ENCODE measurements around the gene KRT4.

Gene KRT4

DNA sequence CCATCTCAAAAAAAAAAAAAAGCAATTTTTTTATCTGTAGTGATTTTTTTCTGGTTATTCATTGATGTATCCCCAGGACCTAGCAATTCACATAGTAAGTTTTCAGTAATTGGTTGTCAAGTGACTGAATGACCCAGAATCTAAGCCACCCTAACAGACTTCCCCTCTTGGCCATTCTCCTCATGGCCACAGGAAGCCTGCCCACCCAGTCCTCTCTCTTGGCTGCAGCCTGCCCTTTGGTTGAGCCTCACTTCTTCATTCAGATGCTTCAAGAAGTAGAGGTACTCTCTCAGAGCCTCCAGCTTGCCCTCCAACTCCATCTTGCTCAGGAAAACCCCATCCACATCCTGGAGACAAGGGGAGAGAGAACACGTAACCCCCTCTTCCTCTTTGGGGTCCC is 32.0 kb upstream of the KRT4 start:
- Histone ChIP-seq H3K79me2 (no peaks in the 10 kb centered on the region), H3K27me3 (ENCODE audit: control insufficient read depth, insufficient read depth, low read length) (no peaks in the 10 kb centered on the region), H3K36me3 (ENCODE audit: control insufficient read depth, insufficient read depth, low read length) (no peaks in the 10 kb centered on the region)

DNA sequence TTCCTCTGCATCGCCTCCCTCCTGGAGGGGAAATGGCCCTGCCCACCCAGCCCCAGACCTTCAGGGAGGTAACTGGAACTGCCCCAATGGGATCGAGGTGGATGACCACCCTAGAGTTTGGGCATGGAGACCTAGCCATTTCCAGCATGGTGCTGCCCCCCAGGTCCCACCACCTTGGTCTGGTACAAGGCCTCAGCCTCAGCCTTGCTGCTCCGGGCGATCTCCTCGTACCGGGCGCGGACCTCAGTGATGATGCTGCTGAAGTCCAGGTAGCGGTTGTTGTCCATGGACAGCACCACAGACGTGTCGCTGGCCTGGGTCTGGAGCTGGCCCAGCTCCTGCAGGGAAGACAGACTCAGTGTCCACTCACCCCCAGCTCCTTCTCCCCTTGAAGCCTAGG is 30.5 kb upstream of the KRT4 start:
- H3K4me2 ChIP-seq (ENCODE audit: low read length): no peak overlapping the region
- H3K79me2 ChIP-seq: no peaks in the 10 kb centered on the region
- no peaks in the 10 kb centered on the region for H3K27me3 ChIP-seq (ENCODE audit: control insufficient read depth, insufficient read depth, low read length)
- no peak overlapping the region for H3K4me3 ChIP-seq (ENCODE audit: low read depth, low read length)
- H3K9ac ChIP-seq: no peak overlapping the region
- no peaks in the 10 kb centered on the region for H3K9me3 ChIP-seq (ENCODE audit: control insufficient read depth, low read length)
- no peaks in the 10 kb centered on the region for H3K36me3 ChIP-seq (ENCODE audit: control insufficient read depth, insufficient read depth, low read length)
- H2AFZ ChIP-seq: no peak overlapping the region
- H3K27ac ChIP-seq: no peak overlapping the region
- H3K4me1 ChIP-seq: no peaks in the 10 kb centered on the region
- TF ChIP-seq, protein P1, sequence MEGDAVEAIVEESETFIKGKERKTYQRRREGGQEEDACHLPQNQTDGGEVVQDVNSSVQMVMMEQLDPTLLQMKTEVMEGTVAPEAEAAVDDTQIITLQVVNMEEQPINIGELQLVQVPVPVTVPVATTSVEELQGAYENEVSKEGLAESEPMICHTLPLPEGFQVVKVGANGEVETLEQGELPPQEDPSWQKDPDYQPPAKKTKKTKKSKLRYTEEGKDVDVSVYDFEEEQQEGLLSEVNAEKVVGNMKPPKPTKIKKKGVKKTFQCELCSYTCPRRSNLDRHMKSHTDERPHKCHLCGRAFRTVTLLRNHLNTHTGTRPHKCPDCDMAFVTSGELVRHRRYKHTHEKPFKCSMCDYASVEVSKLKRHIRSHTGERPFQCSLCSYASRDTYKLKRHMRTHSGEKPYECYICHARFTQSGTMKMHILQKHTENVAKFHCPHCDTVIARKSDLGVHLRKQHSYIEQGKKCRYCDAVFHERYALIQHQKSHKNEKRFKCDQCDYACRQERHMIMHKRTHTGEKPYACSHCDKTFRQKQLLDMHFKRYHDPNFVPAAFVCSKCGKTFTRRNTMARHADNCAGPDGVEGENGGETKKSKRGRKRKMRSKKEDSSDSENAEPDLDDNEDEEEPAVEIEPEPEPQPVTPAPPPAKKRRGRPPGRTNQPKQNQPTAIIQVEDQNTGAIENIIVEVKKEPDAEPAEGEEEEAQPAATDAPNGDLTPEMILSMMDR (IDR thresholded peaks at IDR 0.05): no peak

More for the DNA sequence above, 32.0 kb upstream of the KRT4 start:
- TF ChIP-seq, protein P1 (IDR thresholded peaks at IDR 0.05): no peak
- Histone ChIP-seq H3K27ac (no peak overlapping the region), H3K4me2 (ENCODE audit: low read length) (no peak overlapping the region), H3K4me1 (no peaks in the 10 kb centered on the region), H3K9me3 (ENCODE audit: control insufficient read depth, low read length) (no peaks in the 10 kb centered on the region), H3K4me3 (ENCODE audit: low read depth, low read length) (no peak overlapping the region), H2AFZ (no peak overlapping the region), H3K9ac (no peak overlapping the region)

GRCh38 chr12:52839436-52840105 is 25.7 kb upstream of the KRT4 start:
- Histone ChIP-seq H3K9ac (no peak overlapping the region), H3K4me1 (no peaks in the 10 kb centered on the region), H3K9me3 (ENCODE audit: control insufficient read depth, low read length) (no peaks in the 10 kb centered on the region), H3K36me3 (ENCODE audit: control insufficient read depth, insufficient read depth, low read length) (no peaks in the 10 kb centered on the region), H3K79me2 (no peaks in the 10 kb centered on the region), H3K4me2 (ENCODE audit: low read length) (no peak overlapping the region), H3K27ac (no peak overlapping the region), H3K27me3 (ENCODE audit: control insufficient read depth, insufficient read depth, low read length) (no peaks in the 10 kb centered on the region), H2AFZ (no peak overlapping the region), H3K4me3 (ENCODE audit: low read depth, low read length) (no peak overlapping the region)
- TF ChIP-seq, protein P1 (IDR thresholded peaks at IDR 0.05): no peak

DNA sequence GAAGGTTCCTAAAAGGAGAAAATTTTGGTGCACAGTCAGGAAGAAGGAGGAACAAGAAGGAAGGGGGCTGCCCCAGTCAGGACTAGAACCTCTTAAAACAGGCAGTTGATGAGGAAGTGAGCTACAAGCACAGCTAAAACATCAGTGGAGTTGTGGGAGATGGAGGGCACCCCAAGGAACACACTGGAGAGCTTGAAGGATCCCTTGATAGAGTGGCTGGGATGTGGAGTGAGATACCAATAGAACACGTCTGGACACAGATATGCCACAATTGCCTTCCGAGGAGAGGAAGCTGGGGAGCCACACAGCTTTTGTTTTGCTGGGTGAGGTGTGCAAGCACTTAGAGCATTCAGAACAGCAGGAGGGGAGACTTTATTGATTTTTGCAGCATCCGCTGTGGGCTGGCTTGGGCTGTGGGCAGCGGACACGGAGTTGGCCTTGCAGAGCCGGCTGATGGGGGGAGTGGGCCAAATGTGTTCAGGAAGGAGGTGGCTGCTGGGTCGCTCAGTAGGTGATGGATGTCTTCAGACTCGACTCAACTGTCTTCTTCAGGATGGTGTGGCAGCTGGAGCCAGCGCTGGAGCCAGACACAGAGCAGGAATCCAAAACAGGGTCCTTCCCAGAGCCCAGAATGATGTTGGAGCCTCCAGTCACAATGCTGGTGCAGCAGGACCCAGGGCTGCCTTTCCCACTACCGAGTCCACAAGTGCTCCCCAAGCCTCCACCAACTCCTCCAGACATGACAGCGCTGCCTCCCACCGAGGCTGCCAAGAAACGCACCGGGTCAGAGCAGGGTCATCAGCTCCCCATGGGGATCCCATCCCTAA is 24.9 kb upstream of the KRT4 start:
- H3K9ac ChIP-seq: no peak overlapping the region
- H3K79me2 ChIP-seq: no peaks in the 10 kb centered on the region
- H3K4me2 ChIP-seq (ENCODE audit: low read length): no peak overlapping the region
- no peaks in the 10 kb centered on the region for H3K9me3 ChIP-seq (ENCODE audit: control insufficient read depth, low read length)
- H3K4me3 ChIP-seq (ENCODE audit: low read depth, low read length): no peak overlapping the region
- H3K27me3 ChIP-seq (ENCODE audit: control insufficient read depth, insufficient read depth, low read length): no peaks in the 10 kb centered on the region
- no peak overlapping the region for H3K27ac ChIP-seq
- TF ChIP-seq, protein P1 (IDR thresholded peaks at IDR 0.05): no peak
- H3K36me3 ChIP-seq (ENCODE audit: control insufficient read depth, insufficient read depth, low read length): no peaks in the 10 kb centered on the region
- H3K4me1 ChIP-seq: no peaks in the 10 kb centered on the region
- no peak overlapping the region for H2AFZ ChIP-seq
